Coronary artery (tissue), 2 donors: Measurements from ENCODE around the gene LRRC25.
A peak's percentile ranks its signal among the peaks of the same experiment; 100 is the strongest.

Source experiments
- DNase-seq: peaks from one replicate; pipeline ENCODE4 v3.0.0-alpha.2; 2017; ENCODE audit warnings: low spot score
- H3K27ac ChIP-seq, 2 donors: fragments of 200-600 bp; sonication (generic); one replicate each; pipeline ENCODE4 v1.5.1; 2016 to 2019
- H3K4me3 ChIP-seq: fragments of 200-600 bp; sonication (generic); 2 replicates; pipeline ENCODE4 v1.5.1; 2016; ENCODE audit warnings: mild to moderate bottlenecking, moderate library complexity
- CTCF ChIP-seq: fragments of 200-600 bp; sonication (generic); IDR thresholded peaks from one replicate; pipeline ENCODE4 v1.5.1; 2019; ENCODE audit warnings: antibody characterized with exemption

LRRC25 gene

GRCh38 chr19:18435178-18435841 lies 37.9 kb upstream of the LRRC25 start:
- no peak for DNase-seq
- H3K27ac ChIP-seq = no peak overlapping the region
- TF ChIP-seq CTCF = no peak
- H3K4me3 ChIP-seq = no peak overlapping the region

DNA sequence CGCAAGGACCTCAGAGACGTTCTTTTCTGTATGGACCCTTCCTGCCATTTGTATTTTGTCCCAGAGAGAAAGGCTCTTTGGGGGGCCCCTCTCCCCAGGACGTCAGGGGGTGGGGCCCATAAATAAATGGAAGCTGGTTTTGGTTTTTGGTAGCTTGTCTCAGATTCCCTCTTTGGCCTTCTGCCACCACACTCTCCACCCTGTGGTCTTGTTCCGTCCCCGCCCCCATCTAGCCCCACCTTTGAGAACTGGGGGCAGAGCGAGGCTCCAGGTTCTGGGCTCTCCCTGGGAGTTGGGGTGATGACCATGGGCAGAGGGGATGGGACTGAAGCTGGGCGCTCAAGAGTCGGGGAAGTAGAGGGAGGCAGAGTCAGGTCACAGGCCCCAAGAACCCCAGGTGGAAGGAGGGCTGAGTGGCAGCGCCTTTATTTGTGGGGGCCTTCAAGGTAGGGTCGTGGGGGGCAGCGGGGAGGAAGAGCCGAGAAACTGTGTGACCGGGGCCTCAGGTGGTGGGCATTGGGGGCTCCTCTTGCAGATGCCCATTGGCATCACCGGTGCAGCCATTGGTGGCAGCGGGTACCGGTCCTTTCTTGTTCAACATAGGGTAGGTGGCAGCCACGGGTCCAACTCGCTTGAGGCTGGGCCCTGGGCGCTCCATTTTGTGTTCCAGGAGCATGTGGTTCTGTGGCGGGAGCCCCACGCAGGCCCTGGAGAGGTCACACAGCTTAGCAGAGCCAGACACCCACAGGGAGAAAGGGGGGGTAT lies 37.2 kb upstream of the LRRC25 start:
- peak overlapping the region; percentile 66 for H3K4me3 ChIP-seq
- no peak for DNase-seq
- H3K27ac ChIP-seq = peak overlapping the region; percentile 43 to 68
- TF ChIP-seq CTCF = no peak

GRCh38 chr19:18433735-18434398 lies 36.4 kb upstream of the LRRC25 start:
- Histone ChIP-seq H3K27ac (peak overlapping the region; percentile 43 to 68), H3K4me3 (peak overlapping the region; percentile 66)
- no peak for DNase-seq

DNA sequence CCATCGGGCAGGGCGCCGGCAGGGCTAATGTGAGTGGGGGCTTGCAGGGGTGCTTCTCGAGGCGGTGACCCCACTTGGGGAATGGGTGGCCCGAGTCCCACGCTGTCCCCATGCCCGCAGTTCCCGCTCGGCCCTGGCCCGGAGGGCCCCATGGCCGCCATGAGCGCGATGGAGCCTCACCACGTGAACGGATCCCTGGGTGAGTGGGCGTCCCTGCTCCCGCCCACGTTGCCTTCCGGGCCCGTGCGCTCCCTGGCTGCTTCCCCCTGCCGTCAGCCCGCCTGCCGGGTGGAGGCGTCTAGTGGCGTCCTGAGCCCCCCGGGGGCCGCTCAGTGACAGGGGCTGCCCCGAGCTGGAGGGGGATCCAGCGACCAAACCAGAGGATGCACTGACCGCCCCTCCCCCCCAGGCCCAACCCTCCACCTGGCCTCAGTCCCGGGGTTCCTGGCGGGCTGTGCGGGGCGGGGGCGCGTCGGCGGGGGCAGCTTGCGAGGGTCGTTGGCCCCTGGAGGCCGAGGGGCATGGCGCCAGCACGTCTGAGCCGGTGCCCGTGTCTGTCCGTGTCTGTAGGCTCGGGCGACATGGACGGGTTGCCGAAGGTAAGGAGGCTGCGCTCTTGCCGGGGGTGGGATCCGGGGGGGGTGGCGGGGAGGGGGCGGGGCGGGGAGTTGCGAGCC lies 35.7 kb upstream of the LRRC25 start:
- TF ChIP-seq CTCF = no peak
- Histone ChIP-seq H3K4me3 (peak overlapping the region; percentile 66), H3K27ac (peak overlapping the region; percentile 43 to 68)
- no peak for DNase-seq

More at GRCh38 chr19:18433735-18434398, 36.4 kb upstream of the LRRC25 start:
- TF ChIP-seq CTCF = no peak

GRCh38 chr19:18432275-18433014 lies 35.0 kb upstream of the LRRC25 start:
- Histone ChIP-seq H3K27ac (peak overlapping the region in 1 of 2 donors; percentile 68), H3K4me3 (peak overlapping the region; percentile 66)
- no peak for DNase-seq

More at GRCh38 chr19:18432275-18433014, 35.0 kb upstream of the LRRC25 start:
- TF ChIP-seq CTCF = no peak
